HG03460 (cell line): ENCODE measurements around the gene SFXN5.

Experiments
- ATAC-seq: cut with Tn5 transposase; IDR thresholded peaks from one replicate; pipeline ENCODE4 v1.9.1; 2021; ENCODE audit not compliant: unreplicated experiment

Gene SFXN5

GRCh38 chr2:73021371-73022010 is 50.0 kb downstream of the SFXN5 start:
- ATAC-seq: no peak

- no peak for ATAC-seq
Measured at GRCh38 chr2:73020657-73021370, 50.7 kb downstream of the SFXN5 start.

- ATAC-seq: no peak
Measured at GRCh38 chr2:73020306-73020656, 51.2 kb downstream of the SFXN5 start.

GRCh38 chr2:73018188-73018825 is 53.2 kb downstream of the SFXN5 start:
- ATAC-seq: no peak

GRCh38 chr2:73013936-73014335 is 57.6 kb downstream of the SFXN5 start:
- ATAC-seq: no peak

- ATAC-seq: no peak
Measured at GRCh38 chr2:73009177-73009839, 62.2 kb downstream of the SFXN5 start.

- no peak for ATAC-seq
Measured at GRCh38 chr2:73008766-73009135, 62.8 kb downstream of the SFXN5 start.

- no peak for ATAC-seq
Measured at GRCh38 chr2:73007991-73008765, 63.3 kb downstream of the SFXN5 start.

- no peak for ATAC-seq
Measured at GRCh38 chr2:73006969-73007710, 64.4 kb downstream of the SFXN5 start.

- ATAC-seq: no peak
Measured at GRCh38 chr2:73004889-73005596, 66.5 kb downstream of the SFXN5 start.

- no peak for ATAC-seq
Measured at GRCh38 chr2:73004466-73004865, 67.0 kb downstream of the SFXN5 start.

- no peak for ATAC-seq
Measured at GRCh38 chr2:73003027-73003426, 68.5 kb downstream of the SFXN5 start.

GRCh38 chr2:73000808-73001570 is 70.5 kb downstream of the SFXN5 start:
- no peak for ATAC-seq

GRCh38 chr2:72999729-73000725 is 71.5 kb downstream of the SFXN5 start:
- ATAC-seq: no peak

- no peak for ATAC-seq
Measured at GRCh38 chr2:72998724-72999123, 72.8 kb downstream of the SFXN5 start.

- no peak for ATAC-seq
Measured at GRCh38 chr2:72998234-72998651, 73.3 kb downstream of the SFXN5 start.

- ATAC-seq: no peak
Measured at GRCh38 chr2:72996117-72996502, 75.4 kb downstream of the SFXN5 start.
